ENCODE data around the gene DOCK4. TPM values are rescaled to one million over a fixed set of nuclear protein-coding genes. Genes with fewer than 3 reads are reported as not detected.

DOCK4 gene
- polyA plus RNA-seq, 4 donors, result 23.9 to 26.1 (median 25.0) TPM

- no peak for DNase-seq (ENCODE audit: low read depth in 4 of 4, low spot score in 3 of 4)
Measured at GRCh38 chr7:112193915-112194502, 12.2 kb downstream of the DOCK4 start.

- DNase-seq (ENCODE audit: low read depth in 4 of 4, low spot score in 3 of 4), result no peak
Measured at GRCh38 chr7:112192236-112193154, 13.7 kb downstream of the DOCK4 start.

DNA sequence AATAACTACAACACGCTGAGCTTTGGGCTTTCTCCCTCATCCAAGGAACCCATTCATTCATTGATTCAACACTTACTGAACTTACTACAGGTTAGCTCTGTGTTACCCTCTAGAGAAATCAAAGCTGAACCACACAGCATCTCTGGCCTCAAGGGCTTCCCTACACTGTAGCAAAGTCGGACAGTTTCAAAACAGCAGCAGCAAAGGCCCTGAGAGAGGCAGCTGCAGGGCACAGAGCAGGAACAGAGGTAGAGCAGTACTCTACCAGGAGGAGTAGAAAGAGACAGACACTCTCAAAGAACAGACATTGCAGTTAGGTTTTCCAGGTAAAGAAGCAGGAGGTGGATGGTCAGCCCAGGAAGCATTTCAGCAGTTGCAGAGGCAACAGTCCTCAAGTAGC, 16.1 kb downstream of the DOCK4 start:
- DNase-seq (ENCODE audit: low read depth in 4 of 4, low spot score in 3 of 4), result no peak

DNA sequence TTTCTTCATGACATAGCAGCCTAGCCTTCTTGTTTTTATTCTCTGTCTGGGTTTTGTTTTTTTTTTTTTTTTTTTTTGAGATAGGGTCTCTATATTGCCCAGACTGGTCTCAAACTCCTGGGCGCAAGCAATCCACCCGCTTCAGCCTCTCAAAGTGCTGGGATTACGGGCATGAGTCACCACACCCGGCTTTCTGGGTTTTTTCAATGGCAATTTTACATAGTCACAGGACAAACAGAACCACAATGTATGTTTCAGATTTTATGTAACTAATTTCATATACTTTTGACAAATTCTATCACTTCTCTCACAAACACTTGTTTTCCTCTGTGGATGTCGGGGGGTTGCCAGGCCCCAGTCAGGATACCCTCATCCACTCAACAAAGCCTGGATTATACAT, 16.5 kb downstream of the DOCK4 start:
- no peak for DNase-seq (ENCODE audit: low read depth in 4 of 4, low spot score in 3 of 4)

- no peak for DNase-seq (ENCODE audit: low read depth in 4 of 4, low spot score in 3 of 4)
Measured at GRCh38 chr7:112188257-112188656, 17.9 kb downstream of the DOCK4 start.

GRCh38 chr7:112186300-112186699, 19.9 kb downstream of the DOCK4 start:
- DNase-seq (ENCODE audit: low read depth in 4 of 4, low spot score in 3 of 4), result no peak

GRCh38 chr7:112185005-112185834, 21.0 kb downstream of the DOCK4 start:
- no peak for DNase-seq (ENCODE audit: low read depth in 4 of 4, low spot score in 3 of 4)

GRCh38 chr7:112184455-112184854, 21.7 kb downstream of the DOCK4 start:
- no peak for DNase-seq (ENCODE audit: low read depth in 4 of 4, low spot score in 3 of 4)

- DNase-seq (ENCODE audit: low read depth in 4 of 4, low spot score in 3 of 4), result no peak
Measured at GRCh38 chr7:112183266-112183665, 22.9 kb downstream of the DOCK4 start.

GRCh38 chr7:112182749-112183148, 23.4 kb downstream of the DOCK4 start:
- no peak for DNase-seq (ENCODE audit: low read depth in 4 of 4, low spot score in 3 of 4)

DNA sequence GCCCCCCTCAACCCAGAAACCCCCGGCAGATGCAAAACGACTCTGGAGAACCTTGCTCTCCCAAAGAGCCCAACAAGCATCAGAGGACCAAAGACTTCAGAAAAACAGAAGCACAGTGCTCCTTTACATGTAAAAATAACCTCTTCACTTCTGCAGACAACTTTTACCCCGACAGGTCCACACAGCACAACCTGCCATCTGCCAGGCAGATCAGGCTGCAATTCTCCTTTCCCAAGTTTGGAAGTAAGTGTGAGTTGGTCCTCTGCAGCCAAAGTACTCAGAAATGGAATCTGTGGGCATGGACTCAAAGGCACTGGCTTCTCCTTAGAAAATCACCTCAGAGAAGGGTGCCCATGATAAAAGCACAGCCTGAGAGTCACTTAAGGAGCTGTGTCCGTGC, 26.0 kb downstream of the DOCK4 start:
- no peak for DNase-seq (ENCODE audit: low read depth in 4 of 4, low spot score in 3 of 4)

DNA sequence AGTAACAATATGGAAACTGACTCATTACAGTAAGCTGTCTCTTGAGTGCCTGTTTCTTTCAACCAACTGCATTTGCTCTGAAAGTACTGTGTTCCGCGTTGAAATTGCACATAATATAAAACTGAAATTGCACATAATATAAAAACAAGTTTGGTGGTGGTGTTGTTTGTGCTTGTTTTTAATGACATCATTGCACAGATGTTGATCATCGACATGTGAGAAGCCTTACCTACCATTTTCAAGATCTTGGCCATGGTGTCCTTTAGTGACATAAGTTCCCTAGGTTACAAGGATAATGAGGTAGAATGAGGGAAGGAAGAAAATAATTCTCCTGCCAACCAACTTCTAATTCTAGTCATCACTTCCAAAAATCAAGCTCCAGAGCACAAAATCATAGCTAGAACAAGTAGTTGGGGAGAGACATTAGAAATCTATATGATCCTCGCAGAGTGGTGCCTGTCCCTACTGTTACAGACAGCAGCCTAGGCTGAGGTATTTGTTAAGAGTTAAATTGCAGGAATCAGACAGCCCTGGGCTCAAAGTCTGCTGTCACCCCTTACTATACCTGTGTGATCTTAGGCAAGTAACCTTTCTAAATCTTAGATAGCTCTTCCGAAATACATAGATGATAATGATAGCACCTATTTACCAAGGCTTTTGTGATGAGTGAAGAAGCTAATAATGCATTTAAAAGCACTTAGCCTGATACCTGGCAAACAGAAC, 29.3 kb downstream of the DOCK4 start:
- no peak for DNase-seq (ENCODE audit: low read depth in 4 of 4, low spot score in 3 of 4)

- no peak for DNase-seq (ENCODE audit: low read depth in 4 of 4, low spot score in 3 of 4)
Measured at GRCh38 chr7:112176241-112176640, 30.0 kb downstream of the DOCK4 start.

- DNase-seq (ENCODE audit: low read depth in 4 of 4, low spot score in 3 of 4), result no peak
Measured at GRCh38 chr7:112174192-112174591, 32.0 kb downstream of the DOCK4 start.

DNA sequence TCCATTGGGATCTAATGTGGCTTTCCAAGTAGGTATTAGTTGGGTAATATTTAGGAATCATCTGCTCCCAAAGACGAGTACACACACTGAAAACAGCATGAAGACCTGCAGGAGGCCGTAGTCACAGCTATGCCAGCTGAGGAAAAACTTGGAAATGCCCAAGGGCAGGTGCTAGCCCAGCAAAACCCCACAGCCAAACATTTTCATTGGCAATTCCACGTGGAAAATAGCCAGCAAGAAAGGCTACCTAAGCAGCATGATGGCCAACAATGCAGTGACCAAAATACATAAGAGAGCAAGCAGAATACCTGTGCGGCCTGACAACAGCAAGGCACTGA, 32.7 kb downstream of the DOCK4 start:
- DNase-seq (ENCODE audit: low read depth in 4 of 4, low spot score in 3 of 4), result no peak

DNA sequence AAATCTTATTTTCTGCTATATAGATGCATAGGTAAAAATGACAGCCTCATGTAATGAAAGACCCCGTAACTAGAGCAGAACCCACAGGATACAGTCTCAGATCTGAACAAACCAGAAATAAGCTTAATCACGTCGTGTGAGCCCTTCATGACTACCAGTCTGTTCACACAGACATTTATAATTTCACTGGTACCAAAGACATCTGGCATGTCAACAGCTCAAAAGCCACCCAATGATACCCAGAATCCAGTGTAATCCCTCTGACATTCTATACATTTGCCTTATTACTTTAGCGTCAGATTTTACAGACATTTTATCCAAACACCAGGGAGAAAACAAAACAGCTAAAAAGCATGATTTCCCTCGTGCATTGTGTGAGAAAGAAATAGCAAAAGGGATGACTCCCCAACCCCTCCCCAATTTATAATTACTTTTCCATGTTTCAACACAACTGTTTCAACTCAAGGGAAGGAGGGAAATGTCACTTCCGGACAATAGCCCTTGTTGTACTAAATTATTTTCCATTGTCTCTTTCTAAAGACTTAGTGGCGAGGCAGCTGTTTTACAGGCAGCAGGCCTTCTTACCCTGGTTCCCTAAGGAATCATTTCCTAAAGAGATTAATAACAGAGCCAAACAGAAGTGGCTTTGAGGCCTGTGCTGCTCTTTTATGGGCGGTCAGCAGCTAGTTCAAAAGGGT, 33.2 kb downstream of the DOCK4 start:
- no peak for DNase-seq (ENCODE audit: low read depth in 4 of 4, low spot score in 3 of 4)

GRCh38 chr7:112171673-112172072, 34.5 kb downstream of the DOCK4 start:
- DNase-seq (ENCODE audit: low read depth in 4 of 4, low spot score in 3 of 4), result no peak

DNA sequence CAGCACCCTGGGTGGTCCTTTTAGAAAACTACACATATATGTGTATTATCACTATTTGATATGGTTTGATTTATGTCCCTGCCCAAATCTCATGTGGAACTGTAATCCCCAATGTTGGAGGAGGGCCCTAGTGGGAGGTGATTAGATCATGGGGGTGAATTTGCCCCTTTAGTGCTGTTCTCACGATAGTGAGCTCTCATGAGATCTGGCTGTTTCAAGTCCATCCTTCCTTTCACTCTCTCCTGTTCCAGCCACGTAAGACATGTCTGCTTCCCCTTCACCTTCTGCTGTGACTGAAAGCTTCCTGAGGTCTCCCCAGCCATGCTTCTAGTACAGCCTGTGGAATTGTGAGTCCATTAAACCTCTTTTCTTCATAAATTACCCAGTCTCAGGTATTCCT, 37.3 kb downstream of the DOCK4 start:
- no peak for DNase-seq (ENCODE audit: low read depth in 4 of 4, low spot score in 3 of 4)

DNA sequence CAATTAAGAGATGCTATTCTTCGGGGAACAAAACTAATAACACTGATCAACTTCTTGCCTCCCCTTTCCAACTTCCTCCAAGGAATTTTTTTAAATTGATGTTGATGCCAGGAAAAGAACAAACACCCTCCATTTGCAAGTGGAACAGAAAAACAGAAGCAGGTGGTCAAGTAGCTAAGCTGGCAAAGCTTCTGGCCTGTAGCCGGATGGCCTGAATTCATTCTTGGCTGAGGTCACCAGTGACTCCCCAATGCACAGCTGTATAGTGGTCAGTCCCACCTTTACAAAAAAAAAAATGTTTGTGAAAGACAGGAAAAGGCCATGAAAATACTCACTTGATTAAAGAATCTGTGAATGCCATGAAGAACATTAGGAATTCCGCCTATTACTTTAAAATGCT, 39.1 kb downstream of the DOCK4 start:
- no peak for DNase-seq (ENCODE audit: low read depth in 4 of 4, low spot score in 3 of 4)

DNA sequence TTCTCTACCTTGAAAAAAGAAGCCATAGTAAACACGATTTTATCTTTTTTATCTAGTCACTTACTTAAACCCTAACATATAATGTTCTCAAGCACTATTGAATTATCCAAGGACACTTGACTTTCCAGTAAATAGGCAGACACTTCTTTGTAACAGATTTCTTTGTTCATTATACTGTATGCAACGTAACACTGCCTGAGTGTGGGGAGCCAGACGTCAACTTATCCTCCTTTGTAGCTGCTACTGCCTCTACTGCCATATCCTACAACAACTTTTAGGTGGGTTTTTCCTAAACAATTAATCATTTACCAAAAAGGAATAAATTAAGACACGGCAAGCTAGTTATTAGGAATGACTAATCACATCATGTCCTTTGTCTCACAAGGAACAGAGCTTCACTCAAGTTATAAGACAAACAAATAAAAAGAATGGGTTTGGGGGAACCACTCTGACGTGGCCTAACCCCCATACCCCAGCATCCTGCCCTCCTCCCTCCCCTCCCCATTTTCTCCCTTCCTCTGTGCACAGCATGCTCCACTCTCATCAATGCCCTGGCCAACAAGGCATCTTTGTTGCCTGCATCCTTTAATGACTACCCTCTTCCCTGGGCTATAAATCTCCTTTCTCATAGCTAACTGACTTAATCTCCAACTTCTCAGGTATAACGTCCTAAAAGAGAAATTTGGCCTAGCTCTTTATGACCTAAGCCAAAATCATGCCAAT, 43.3 kb downstream of the DOCK4 start:
- DNase-seq (ENCODE audit: low read depth in 4 of 4, low spot score in 3 of 4), result no peak
